Psoas muscle (tissue), 8 donors: Measurements from ENCODE around the gene SUFU. TPM values are rescaled to one million over a fixed set of nuclear protein-coding genes. Genes with fewer than 3 reads are reported as not detected.

Experiments
- ATAC-seq, 4 donors: fragments of 200-7000 bp; cut with Tn5 transposase; one replicate each; pipeline ENCODE4 v1.9.1; 2020; ENCODE audit warnings: moderate library complexity in 3 of 4, mild to moderate bottlenecking in 2 of 4
- DNase-seq, 2 donors: peaks; one replicate each; pipeline ENCODE4 v3.0.0-alpha.2; 2020
- H3K27ac ChIP-seq: fragments of 200-600 bp; one replicate; pipeline ENCODE4 v1.8.0; 2022
- H3K27me3 ChIP-seq, 3 donors: fragments of 200-600 bp in 1 of 3; one replicate each; pipeline versions ENCODE4 v1.6.1 to v1.8.0; 2013 to 2022; ENCODE audit warnings: low read length in 2 of 3, mild to moderate bottlenecking in 2 of 3, moderate library complexity in 1 of 3; ENCODE audit not compliant: insufficient read depth in 3 of 3
- H3K36me3 ChIP-seq, 2 donors: fragments of 200-600 bp in 1 of 2; one replicate each; pipeline versions ENCODE4 v1.6.1 to v1.8.0; 2013 to 2022; ENCODE audit warnings: low read depth in 1 of 2, mild to moderate bottlenecking in 1 of 2, moderate library complexity in 1 of 2; ENCODE audit not compliant: insufficient read depth in 1 of 2
- H3K4me1 ChIP-seq: fragments of 200-600 bp; one replicate; pipeline ENCODE4 v1.8.0; 2022
- H3K4me3 ChIP-seq: fragments of 200-600 bp; one replicate; pipeline ENCODE4 v1.8.0; 2022; ENCODE audit warnings: mild to moderate bottlenecking
- H3K9me3 ChIP-seq: fragments of 200-600 bp; one replicate; pipeline ENCODE4 v1.8.0; 2022
- WGBS, 3 donors: extraction: QIAGEN DNeasy Blood & Tissue Kit; methylation state at CpG; one replicate each; pipeline versions ENCODE4 v1.1.6 to v1.1.7; 2013; 5-methylcytosine and 5-hydroxymethylcytosine counted together
- intact Hi-C, 2 donors: fragments of 100-400 bp; cut with DNase I; formaldehyde crosslinking; loops; one replicate each; pipeline versions ENCODE4 v1.11.0 to v1.14.2; 2022
- polyA plus RNA-seq, 3 donors: library from polyadenylated mRNA; stranded (reverse); fragments of 200-250 nt; gene quantifications; one replicate each; pipeline ENCODE4 v1.2.3, GENCODE V29; 2013
- total RNA-seq, 4 donors: library from RNA; stranded (reverse); fragmentation: NEBNext Ultra II Directional in 2 of 4; extraction: Animal tissue kit (Norgen Biotek cat#: 25700) in 2 of 4; gene quantifications; one replicate each; pipeline versions ENCODE4 v1.2.1 to v1.2.4, GENCODE V29; 2021 to 2023
- TF ChIP-seq, protein P1 (sequence below): fragments of 200-600 bp; IDR thresholded peaks from one replicate; pipeline ENCODE4 v1.8.0; 2022; ENCODE audit warnings: antibody characterized with exemption
- donor health status: healthy with polysubstance abuse.
- donor health status: DM: no; HTN: no; CAD: no; lungs with moderate emphysema.
- donor health status: Bipolar disorder and iron deficiency.
- donor health status: healthy.
- donor health status: DM: yes; HTN: yes; CAD: no.
- donor health status: DM: no; HTN: no; CAD: no.
- donor health status: DM: no; HTN: no; CAD: no.
- donor health status: DM: yes; HTN: yes; CAD: no.

SUFU gene
- total and polyA plus RNA-seq, 7 donors: 2.1 to 6.8 (median 5.1) TPM

- H3K4me1 ChIP-seq: peaks cover 75% of the 10 kb centered on the region
- peaks cover 0 to 19% of the 10 kb centered on the region in 2 donors for H3K36me3 ChIP-seq
- TF ChIP-seq, protein P1, sequence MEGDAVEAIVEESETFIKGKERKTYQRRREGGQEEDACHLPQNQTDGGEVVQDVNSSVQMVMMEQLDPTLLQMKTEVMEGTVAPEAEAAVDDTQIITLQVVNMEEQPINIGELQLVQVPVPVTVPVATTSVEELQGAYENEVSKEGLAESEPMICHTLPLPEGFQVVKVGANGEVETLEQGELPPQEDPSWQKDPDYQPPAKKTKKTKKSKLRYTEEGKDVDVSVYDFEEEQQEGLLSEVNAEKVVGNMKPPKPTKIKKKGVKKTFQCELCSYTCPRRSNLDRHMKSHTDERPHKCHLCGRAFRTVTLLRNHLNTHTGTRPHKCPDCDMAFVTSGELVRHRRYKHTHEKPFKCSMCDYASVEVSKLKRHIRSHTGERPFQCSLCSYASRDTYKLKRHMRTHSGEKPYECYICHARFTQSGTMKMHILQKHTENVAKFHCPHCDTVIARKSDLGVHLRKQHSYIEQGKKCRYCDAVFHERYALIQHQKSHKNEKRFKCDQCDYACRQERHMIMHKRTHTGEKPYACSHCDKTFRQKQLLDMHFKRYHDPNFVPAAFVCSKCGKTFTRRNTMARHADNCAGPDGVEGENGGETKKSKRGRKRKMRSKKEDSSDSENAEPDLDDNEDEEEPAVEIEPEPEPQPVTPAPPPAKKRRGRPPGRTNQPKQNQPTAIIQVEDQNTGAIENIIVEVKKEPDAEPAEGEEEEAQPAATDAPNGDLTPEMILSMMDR: no peak
- no peaks in the 10 kb centered on the region for H3K27me3 ChIP-seq
- no peaks in the 10 kb centered on the region for H3K9me3 ChIP-seq
- DNase-seq: peak; percentile 76 to 93
- ATAC-seq: peak; percentile 65 to 84 (median 74)
- 9 to 22% (median 15%) methylated on average over 1 of the region's 1 CpG for WGBS, 3 donors
- H3K27ac ChIP-seq: peak overlapping the region; percentile 82
- intact Hi-C loops: no loop called here
- no peak overlapping the region for H3K4me3 ChIP-seq
Measured at GRCh38 chr10:102616066-102616770, 112.4 kb downstream of the SUFU start.

GRCh38 chr10:102617041-102617440, 113.3 kb downstream of the SUFU start:
- TF ChIP-seq, protein P1: no peak
- no peaks in the 10 kb centered on the region for H3K27me3 ChIP-seq
- DNase-seq: no peak
- intact Hi-C loops: no loop called here
- H3K36me3 ChIP-seq: peaks cover 0 to 19% of the 10 kb centered on the region in 2 donors
- 88 to 95% (median 90%) methylated on average over 9 of the region's 9 CpGs for WGBS, 3 donors
- H3K4me1 ChIP-seq: peaks cover 76% of the 10 kb centered on the region
- H3K4me3 ChIP-seq: no peak overlapping the region
- H3K27ac ChIP-seq: peak overlapping the region; percentile 82
- ATAC-seq: no peak
- H3K9me3 ChIP-seq: no peaks in the 10 kb centered on the region

- peaks cover 78% of the 10 kb centered on the region for H3K4me1 ChIP-seq
- H3K27ac ChIP-seq: peak overlapping the region; percentile 24
- H3K9me3 ChIP-seq: no peaks in the 10 kb centered on the region
- H3K27me3 ChIP-seq: no peaks in the 10 kb centered on the region
- H3K4me3 ChIP-seq: no peak overlapping the region
- intact Hi-C loops: no loop called here
- peaks cover 0 to 19% of the 10 kb centered on the region in 2 donors for H3K36me3 ChIP-seq
- DNase-seq: no peak
- no peak for ATAC-seq
- WGBS, 3 donors: 67 to 84% (median 74%) methylated on average over 8 of the region's 8 CpGs
- TF ChIP-seq, protein P1: no peak
Measured at GRCh38 chr10:102617816-102618215, 114.0 kb downstream of the SUFU start.

GRCh38 chr10:102619281-102619981, 115.7 kb downstream of the SUFU start:
- peaks cover 0 to 19% of the 10 kb centered on the region in 2 donors for H3K36me3 ChIP-seq
- DNase-seq (peak in 1 of 2 donors; percentile 51), ATAC-seq (no peak)
- H3K4me3 ChIP-seq: no peak overlapping the region
- WGBS, 3 donors: 60 to 69% (median 65%) methylated on average over 14 of the region's 14 CpGs
- peaks cover 69% of the 10 kb centered on the region for H3K4me1 ChIP-seq
- H3K27me3 ChIP-seq: no peaks in the 10 kb centered on the region
- intact Hi-C loops: no loop called here
- TF ChIP-seq, protein P1: no peak
- H3K27ac ChIP-seq: peak overlapping the region; percentile 69
- no peaks in the 10 kb centered on the region for H3K9me3 ChIP-seq
